Measurements from ENCODE around the gene ODAPH. TPM values are rescaled to one million over a fixed set of nuclear protein-coding genes. Genes with fewer than 3 reads are reported as not detected.

The ODAPH gene
- total RNA-seq, 4 donors from 2014 or later: not detected

- TF ChIP-seq CTCF (IDR thresholded peaks at IDR 0.05): no peak
- no peak for TF ChIP-seq POLR2A (IDR thresholded peaks at IDR 0.05)
- DNase-seq: no peak
- Histone ChIP-seq H3K36me3 (no peaks in the 10 kb centered on the region), H3K4me3 (no peak overlapping the region), H3K27me3 (no peaks in the 10 kb centered on the region), H3K27ac (no peak overlapping the region), H3K9me3 (no peaks in the 10 kb centered on the region), H3K4me1 (no peaks in the 10 kb centered on the region)
- intact Hi-C loops (cut with DNase I; ENCODE audit: low total_unique reads): no loop called here
These were observed 42.5 kb downstream of the ODAPH start for GRCh38 chr4:75598390-75598789.

GRCh38 chr4:75599647-75600046 lies 43.8 kb downstream of the ODAPH start:
- no peaks in the 10 kb centered on the region for H3K4me1 ChIP-seq
- no peak overlapping the region for H3K4me3 ChIP-seq
- TF ChIP-seq CTCF (IDR thresholded peaks at IDR 0.05) (no peak), POLR2A (IDR thresholded peaks at IDR 0.05) (no peak)
- H3K36me3 ChIP-seq: no peaks in the 10 kb centered on the region
- no peak for DNase-seq
- intact Hi-C loops (cut with DNase I; ENCODE audit: low total_unique reads): no loop called here
- H3K27ac ChIP-seq: no peak overlapping the region
- H3K9me3 ChIP-seq: no peaks in the 10 kb centered on the region
- H3K27me3 ChIP-seq: no peaks in the 10 kb centered on the region

GRCh38 chr4:75605928-75606327 lies 50.1 kb downstream of the ODAPH start:
- Histone ChIP-seq H3K27me3 (no peaks in the 10 kb centered on the region), H3K27ac (no peak overlapping the region), H3K36me3 (no peaks in the 10 kb centered on the region), H3K9me3 (no peaks in the 10 kb centered on the region), H3K4me1 (no peaks in the 10 kb centered on the region), H3K4me3 (no peak overlapping the region)
- intact Hi-C loops (cut with DNase I; ENCODE audit: low total_unique reads): no loop called here
- DNase-seq: no peak
- TF ChIP-seq POLR2A (IDR thresholded peaks at IDR 0.05) (no peak), CTCF (IDR thresholded peaks at IDR 0.05) (no peak)

- DNase-seq: no peak
- H3K9me3 ChIP-seq: no peaks in the 10 kb centered on the region
- H3K4me3 ChIP-seq: no peak overlapping the region
- H3K36me3 ChIP-seq: no peaks in the 10 kb centered on the region
- TF ChIP-seq CTCF (IDR thresholded peaks at IDR 0.05): no peak
- TF ChIP-seq POLR2A (IDR thresholded peaks at IDR 0.05): no peak
- intact Hi-C loops (cut with DNase I; ENCODE audit: low total_unique reads): no loop called here
- no peaks in the 10 kb centered on the region for H3K4me1 ChIP-seq
- no peaks in the 10 kb centered on the region for H3K27me3 ChIP-seq
- no peak overlapping the region for H3K27ac ChIP-seq
These were observed 56.4 kb downstream of the ODAPH start for GRCh38 chr4:75612306-75612705.

Other genes with a start within 250 kb of the ODAPH start
- gene RCHY1, start 41.7 kb upstream of the ODAPH start, total RNA-seq: 10 to 100 TPM; 26.8 to 64.9 (median 33.5) TPM
- gene THAP6, start 41.6 kb upstream of the ODAPH start, total RNA-seq: 10 to 100 TPM; 25.4 to 77.6 (median 35.8) TPM
- gene CDKL2, start 74.5 kb downstream of the ODAPH start, total RNA-seq: 1 to 10 TPM in 2 of 4 donors, not detected in 2; 1.2 to 3.1 TPM
- 100 to 1,000 TPM in 1 of 4 donors, 10 to 100 TPM in 3; 43.2 to 215 (median 74.1) TPM for gene G3BP2, start 117.3 kb downstream of the ODAPH start, total RNA-seq
- 100 to 1,000 TPM in 1 of 4 donors, 10 to 100 TPM in 3; 20.0 to 127 (median 59.4) TPM for gene USO1, start 168.5 kb downstream of the ODAPH start, total RNA-seq